Stimulated activated naive CD4-positive, alpha-beta T cell treated with Interleukin-2 at 50 U/mL for 16 hours (primary cell): ENCODE data around the gene TOM1L1.

Source experiments
- DNase-seq: peaks from one replicate; lab custom pipeline; 2025; lab: John Stamatoyannopoulos, UW

TOM1L1 gene

GRCh38 chr17:54898576-54898975, 2.1 kb upstream of the TOM1L1 start:
- DNase-seq: no peak

DNA sequence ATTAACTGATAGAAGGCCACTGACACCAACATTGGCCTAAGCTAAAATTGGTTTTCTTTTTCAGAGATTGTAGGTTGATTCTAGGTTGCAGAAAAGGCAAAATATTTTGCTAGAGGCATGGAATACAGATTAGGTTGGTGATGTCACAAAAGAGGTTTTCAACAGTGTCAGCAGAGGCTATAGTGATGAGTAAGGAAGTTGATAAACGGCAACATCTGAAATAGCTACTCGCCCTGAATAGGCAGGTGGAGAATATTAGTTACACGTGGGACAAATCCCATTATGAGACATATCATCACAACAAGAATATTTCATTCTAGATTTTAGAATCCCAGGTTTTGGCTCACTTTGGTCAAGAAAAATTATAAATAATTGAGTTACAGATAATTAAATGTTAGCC, 1.5 kb upstream of the TOM1L1 start:
- DNase-seq: no peak

- DNase-seq: no peak
Observed at GRCh38 chr17:54899721-54900456, 763 bp upstream of the TOM1L1 start.

DNA sequence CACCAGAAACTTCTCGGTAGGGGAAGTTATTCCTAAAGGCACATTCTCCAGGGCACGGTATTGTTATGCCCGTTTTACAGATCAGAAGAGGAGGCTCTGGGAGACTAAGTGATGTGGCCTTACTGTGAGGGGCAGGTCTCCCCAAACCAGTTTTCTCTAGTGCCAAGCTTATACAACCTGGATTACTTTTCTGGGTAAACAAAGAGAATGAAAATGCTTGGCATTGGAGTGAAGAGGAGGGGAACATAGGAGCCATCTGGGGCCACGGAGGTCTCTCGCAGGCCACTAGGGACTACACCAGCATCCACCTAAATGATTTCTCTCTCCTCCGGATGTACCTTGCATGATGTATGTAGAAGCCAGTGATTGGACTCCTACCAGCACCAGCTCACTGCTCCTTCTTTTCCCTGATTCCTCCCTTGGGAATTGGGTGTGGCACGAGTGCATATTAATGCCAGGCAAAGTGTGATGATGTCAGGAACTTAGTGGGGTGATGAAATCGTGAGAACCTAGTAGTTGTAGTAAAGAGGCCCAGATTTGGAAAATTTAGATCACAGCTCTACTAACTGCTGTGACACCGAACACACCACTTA, 674 bp downstream of the TOM1L1 start:
- DNase-seq: no peak

DNA sequence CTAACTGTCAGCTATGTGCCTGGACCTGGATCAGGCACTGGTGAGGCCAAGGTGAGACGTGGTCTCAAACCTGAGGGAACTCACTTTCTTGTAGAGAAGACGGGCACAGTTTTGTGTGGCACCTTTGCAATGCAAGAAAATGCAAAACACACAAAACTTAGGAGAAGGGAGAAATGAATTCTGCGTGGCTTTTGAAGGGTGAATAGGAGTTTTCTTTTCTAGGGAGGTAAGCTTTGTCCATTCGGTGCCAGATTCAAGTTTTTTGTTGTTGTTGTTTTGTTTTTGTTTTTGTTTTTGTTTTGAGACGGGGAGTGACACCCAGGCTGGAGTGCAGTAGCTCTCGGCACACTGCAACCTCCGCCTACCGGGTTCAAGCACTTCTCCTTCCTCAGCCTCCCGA, 1.4 kb downstream of the TOM1L1 start:
- no peak for DNase-seq

DNA sequence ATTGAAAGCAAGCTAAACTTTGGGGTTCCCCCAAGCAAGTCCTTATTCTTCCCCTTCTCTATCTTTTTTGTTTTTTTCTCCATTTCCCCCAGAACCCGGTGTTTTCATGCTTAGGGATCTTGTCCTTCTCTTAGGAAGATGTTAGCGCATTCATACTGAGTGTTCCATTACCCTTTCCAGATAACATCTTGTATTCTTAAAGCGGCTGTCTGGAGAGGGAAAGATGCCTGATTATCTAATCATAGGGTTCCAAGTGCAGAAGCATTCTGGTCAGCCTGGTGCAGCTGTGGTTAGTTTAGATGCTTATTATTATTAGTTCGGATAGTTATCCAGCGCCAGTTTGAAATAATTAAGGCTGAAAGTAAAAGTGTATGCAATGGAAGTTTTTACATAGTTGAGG, 2.0 kb downstream of the TOM1L1 start:
- DNase-seq: no peak

DNA sequence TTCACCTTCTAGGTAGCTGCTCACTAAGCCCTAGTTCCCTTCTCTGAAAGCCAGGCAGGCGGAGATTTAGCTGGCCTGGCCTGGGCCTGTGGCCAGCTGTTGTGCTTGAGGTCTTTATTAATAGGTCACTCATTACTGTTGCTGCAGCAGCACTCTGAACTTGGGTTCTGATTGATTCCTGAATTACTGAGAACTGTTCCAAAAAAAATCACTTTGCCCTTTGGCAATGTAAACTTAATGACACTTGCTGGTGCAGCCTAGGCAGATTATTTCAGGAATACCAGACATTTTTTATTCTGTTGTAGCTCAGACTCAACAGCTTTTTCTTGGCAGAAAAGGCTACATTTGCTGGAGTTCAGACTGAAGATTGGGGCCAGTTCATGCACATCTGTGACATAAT, 2.7 kb downstream of the TOM1L1 start:
- no peak for DNase-seq

DNA sequence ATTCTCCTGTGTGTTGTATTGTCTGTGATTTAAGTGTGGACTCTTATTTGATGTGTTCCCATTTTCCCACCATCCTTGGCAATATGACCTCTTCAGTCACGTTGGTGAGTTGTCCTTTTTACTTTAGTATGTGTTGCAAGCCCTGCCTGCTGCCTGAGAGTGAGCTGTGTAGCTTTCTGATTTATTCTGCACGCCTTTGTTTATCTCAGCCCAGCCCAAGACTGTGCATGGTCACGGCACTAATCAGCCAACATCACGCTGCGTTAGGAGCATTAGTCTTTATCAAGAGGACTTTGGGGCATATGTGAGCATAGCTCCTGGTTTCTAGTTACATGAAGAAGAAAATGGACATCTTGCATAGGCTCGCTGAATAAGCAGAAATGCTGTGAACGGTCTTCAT, 6.0 kb downstream of the TOM1L1 start:
- no peak for DNase-seq

DNA sequence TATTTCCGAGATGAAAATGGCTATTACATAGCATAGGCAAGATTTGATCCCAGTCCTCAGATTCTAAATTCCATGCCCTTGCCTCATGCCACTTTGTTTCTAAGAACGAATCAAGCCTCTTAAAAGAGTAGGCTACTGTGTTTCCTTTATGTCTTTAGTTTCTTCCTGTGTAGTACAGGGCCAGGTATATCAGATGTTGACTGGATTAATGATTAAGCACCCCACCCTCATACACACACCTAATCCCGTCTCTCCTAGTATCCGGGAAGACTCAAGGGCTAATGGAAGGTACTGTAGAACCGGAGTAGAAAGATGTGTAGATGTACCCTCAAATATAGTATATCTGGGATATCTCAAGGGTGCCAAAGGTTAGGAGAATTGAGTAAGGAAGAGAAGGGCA, 6.7 kb downstream of the TOM1L1 start:
- no peak for DNase-seq

GRCh38 chr17:54909766-54910165, 9.1 kb downstream of the TOM1L1 start:
- DNase-seq: no peak

- no peak for DNase-seq
Observed at GRCh38 chr17:54916721-54917120, 16.1 kb downstream of the TOM1L1 start.

DNA sequence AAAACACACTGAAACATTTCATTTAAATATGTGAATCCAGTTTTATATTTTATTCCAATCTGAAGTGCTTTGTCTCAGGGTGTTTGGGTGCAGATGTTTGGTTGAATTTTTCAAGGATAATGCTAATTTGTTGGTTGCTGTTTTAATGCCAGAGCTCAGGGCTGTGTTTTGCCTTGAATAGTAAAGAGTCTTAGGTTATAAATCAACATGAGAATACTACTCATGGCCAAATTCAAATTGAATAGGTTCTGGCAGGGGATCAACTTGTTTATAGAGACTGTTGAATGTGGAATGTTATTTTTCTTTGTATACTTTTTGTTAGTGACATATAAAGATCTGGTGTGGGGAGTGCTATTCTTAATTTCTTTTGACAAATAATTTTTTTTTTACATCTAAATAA, 18.8 kb downstream of the TOM1L1 start:
- DNase-seq: no peak

GRCh38 chr17:54920819-54921218, 20.2 kb downstream of the TOM1L1 start:
- DNase-seq: no peak

DNA sequence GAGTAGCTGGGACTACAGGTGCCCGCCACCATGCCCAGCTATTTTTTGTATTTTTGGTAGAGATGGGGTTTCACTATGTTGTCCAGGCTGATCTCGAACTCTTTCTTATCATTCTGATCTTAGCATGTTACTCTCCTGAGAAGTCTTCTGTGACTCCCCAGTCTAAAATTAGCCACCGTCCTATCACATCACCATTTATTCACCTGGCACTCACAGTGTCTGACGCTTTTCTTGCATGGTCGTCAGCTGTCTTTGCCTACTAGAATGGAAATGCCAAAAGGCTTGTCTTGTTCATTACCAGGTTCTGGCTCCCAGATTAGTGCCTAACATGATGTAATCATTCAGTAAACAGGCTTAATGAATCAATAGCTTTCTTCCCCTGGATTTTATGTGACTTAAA, 23.8 kb downstream of the TOM1L1 start:
- no peak for DNase-seq

DNA sequence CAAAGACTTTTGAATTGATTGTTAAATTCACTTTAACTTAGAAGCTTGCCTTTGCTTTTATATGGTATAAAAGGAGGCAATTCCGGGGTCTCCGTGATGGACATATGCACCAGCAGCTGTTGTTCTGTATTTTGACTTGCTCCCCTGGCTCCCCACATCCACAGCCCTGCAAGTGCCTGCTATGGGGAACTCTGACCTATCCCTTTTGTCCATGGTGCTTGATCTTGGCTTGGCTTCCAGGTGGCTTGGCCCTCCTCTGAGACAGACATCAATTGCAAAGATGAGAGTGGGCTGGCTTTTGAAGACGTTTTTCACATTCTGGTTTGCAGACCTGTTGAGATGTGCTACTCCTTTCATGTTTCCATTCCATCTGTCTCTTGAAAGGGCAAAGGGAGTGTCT, 26.9 kb downstream of the TOM1L1 start:
- DNase-seq: no peak

DNA sequence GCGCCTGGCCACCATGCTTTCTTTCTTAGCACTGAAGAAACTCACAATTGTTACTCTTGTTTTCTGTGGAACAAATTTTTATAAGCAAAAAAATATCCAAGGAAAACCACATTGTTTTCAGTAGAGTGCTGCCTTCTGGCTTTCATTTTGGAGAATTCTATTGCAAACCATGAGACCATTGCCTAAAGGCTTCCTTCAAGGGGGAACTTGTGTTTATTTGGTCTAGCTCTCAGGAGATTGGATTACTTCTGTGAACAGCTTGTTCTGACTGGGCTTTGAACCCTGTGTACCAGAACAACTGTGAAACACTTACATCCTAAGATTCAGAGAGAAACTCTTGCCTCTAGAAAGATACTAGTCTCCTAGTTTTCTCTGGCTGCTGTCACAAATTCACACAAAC, 32.1 kb downstream of the TOM1L1 start:
- DNase-seq: no peak

DNA sequence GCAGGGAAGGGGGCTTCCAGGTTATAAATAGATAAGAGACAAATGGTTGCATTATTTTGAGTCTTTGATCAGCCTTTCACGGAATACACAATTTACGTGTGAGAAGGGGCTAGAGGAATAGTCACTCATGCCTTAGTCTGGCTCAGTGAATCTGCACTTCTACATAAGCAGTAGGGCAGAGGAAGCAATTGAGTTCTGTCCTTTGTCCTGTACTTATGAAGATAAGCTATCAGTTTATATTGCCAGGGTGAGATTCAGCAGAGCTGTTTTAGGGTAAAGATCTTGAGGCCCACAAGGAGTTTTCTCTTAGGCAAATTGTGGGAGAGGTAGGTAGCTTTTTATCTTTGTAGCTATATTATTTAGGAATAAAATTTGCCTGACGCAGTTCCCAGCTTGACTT, 33.3 kb downstream of the TOM1L1 start:
- DNase-seq: no peak

GRCh38 chr17:54935471-54935870, 34.8 kb downstream of the TOM1L1 start:
- DNase-seq: no peak

DNA sequence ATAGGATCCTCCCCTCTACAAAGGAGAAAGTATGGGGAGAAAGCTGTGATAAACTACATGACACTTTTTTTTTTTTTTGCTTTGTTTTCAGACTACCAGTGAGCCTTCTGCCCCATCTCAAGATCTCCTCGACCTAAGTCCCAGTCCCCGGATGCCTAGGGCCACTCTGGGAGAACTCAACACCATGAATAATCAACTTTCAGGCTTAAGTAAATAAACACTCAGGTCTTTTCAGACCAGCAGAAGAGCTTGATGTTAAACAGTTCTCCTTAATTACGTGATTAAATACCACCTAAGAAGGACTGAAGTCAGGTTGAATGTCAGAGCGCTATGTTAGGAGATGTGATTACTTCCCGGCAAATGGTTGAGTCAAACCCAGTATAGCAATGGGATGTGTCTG, 36.4 kb downstream of the TOM1L1 start:
- no peak for DNase-seq

GRCh38 chr17:54937426-54937825, 36.8 kb downstream of the TOM1L1 start:
- DNase-seq: no peak

DNA sequence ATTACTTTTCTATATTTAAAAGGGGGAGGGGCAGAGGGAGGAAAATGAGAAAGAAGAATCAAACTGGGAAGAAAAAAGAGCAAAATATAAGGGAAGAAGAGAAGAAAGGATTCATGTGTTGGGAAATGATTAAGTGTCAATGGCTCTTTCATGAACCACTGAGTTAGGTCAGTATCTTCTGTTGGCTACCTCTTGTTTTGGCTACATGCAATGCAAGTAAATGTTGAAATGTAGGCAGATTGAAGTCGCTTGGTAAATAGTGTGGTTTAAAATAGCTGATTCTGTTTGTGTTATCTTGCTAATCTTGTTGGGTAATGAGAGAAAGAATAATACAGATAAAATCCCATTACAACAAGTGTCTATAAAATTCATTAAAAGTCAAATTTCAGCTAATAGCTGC, 40.6 kb downstream of the TOM1L1 start:
- no peak for DNase-seq

DNA sequence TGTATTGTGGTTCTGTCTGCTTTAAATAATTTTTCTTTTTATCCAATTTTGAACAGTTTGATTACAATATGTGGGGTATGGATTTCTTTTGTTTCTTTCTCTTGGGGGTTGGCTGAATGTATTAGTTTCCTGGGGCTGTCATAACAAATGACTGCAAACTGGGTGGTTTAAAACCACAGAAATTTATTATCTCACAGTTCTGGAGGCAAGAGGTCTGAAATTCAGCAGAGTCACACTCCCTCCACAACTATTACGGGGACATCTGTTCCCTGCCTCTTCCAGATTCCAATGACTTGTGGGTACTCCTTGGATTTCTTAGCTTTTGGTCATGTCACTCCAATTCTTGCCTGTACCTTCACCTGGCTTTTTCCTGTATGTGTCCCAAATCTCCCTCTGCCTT, 44.1 kb downstream of the TOM1L1 start:
- DNase-seq: no peak

DNA sequence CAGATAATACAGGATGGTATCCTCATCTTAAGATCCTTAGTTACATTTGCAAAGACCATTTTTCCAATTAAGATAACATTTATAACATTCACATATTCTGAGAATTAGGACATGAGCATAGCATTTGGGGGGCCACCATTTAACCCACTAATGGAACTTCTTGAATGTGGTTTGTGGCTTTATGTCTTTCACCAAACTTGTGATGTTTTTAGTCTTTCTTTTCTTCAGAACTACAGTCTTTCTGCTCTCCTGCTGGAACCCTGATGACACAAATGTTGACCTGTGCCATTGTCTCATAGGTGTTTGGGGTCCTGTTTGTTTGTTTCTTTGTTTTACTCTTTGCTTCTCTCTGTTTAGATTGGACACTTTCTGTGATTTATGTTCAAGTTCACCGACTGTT, 44.6 kb downstream of the TOM1L1 start:
- DNase-seq: no peak

GRCh38 chr17:54945671-54946070, 45.0 kb downstream of the TOM1L1 start:
- DNase-seq: no peak
